GM21576 (cell line): ENCODE measurements around the gene KCNMA1.
"Not testable (repeated sequence)": the region's sequence is repeated elsewhere in the genome, so short reads cannot be mapped to it uniquely, and the experiment has no call there.

Experiments
- ATAC-seq: cut with Tn5 transposase; IDR thresholded peaks from one replicate; pipeline ENCODE4 v1.9.1; 2021; ENCODE audit warnings: mild to moderate bottlenecking, moderate library complexity; ENCODE audit not compliant: unreplicated experiment

Gene KCNMA1

GRCh38 chr10:77405771-77406241 lies 231.8 kb downstream of the KCNMA1 start:
- no peak for ATAC-seq

GRCh38 chr10:77404810-77405209 lies 232.8 kb downstream of the KCNMA1 start:
- no peak for ATAC-seq

GRCh38 chr10:77403761-77404160 lies 233.8 kb downstream of the KCNMA1 start:
- no peak for ATAC-seq

GRCh38 chr10:77401683-77402082 lies 235.9 kb downstream of the KCNMA1 start:
- ATAC-seq = no peak

GRCh38 chr10:77400033-77400432 lies 237.6 kb downstream of the KCNMA1 start:
- no peak for ATAC-seq

- no peak for ATAC-seq
Measured at GRCh38 chr10:77398986-77399755, 238.4 kb downstream of the KCNMA1 start.

- no peak for ATAC-seq
Measured at GRCh38 chr10:77398558-77398957, 239.1 kb downstream of the KCNMA1 start.

GRCh38 chr10:77397103-77397502 lies 240.5 kb downstream of the KCNMA1 start:
- no peak for ATAC-seq

GRCh38 chr10:77396290-77396689 lies 241.3 kb downstream of the KCNMA1 start:
- ATAC-seq = no peak

- ATAC-seq = no peak
Measured at GRCh38 chr10:77393821-77394501, 243.6 kb downstream of the KCNMA1 start.

- ATAC-seq = no peak
Measured at GRCh38 chr10:77393411-77393810, 244.2 kb downstream of the KCNMA1 start.

- no peak for ATAC-seq
Measured at GRCh38 chr10:77392851-77393250, 244.8 kb downstream of the KCNMA1 start.

- ATAC-seq = no peak
Measured at GRCh38 chr10:77392236-77392721, 245.3 kb downstream of the KCNMA1 start.

- no peak for ATAC-seq
Measured at GRCh38 chr10:77391605-77392235, 245.9 kb downstream of the KCNMA1 start.

- no peak for ATAC-seq
Measured at GRCh38 chr10:77390481-77390891, 247.1 kb downstream of the KCNMA1 start.

- no peak for ATAC-seq
Measured at GRCh38 chr10:77388571-77389100, 249.0 kb downstream of the KCNMA1 start.

- ATAC-seq = not testable (repeated sequence)
Measured at GRCh38 chr10:77387701-77388100, 249.9 kb downstream of the KCNMA1 start.

GRCh38 chr10:77387247-77387646 lies 250.4 kb downstream of the KCNMA1 start:
- no peak for ATAC-seq

GRCh38 chr10:77386838-77387237 lies 250.8 kb downstream of the KCNMA1 start:
- ATAC-seq = no peak

GRCh38 chr10:77386365-77386764 lies 251.2 kb downstream of the KCNMA1 start:
- no peak for ATAC-seq

- ATAC-seq = no peak
Measured at GRCh38 chr10:77385315-77385714, 252.3 kb downstream of the KCNMA1 start.
